Measurements from ENCODE around the gene TMEM204. TPM values are rescaled to one million over a fixed set of nuclear protein-coding genes. Genes with fewer than 3 reads are reported as not detected.

The TMEM204 gene
- total RNA-seq, 2 experiments from 2014 or later: 21.2 to 23.7 TPM

GRCh38 chr16:1506494-1507213, 26.8 kb upstream of the TMEM204 start:
- DNase-seq: no peak
- no peak overlapping the region for H3K4me3 Mint-ChIP-seq
- no peaks in the 10 kb centered on the region for H3K27me3 Mint-ChIP-seq
- H3K36me3 Mint-ChIP-seq: peaks cover 16% of the 10 kb centered on the region
- H3K4me1 Mint-ChIP-seq: no peaks in the 10 kb centered on the region
- no peak overlapping the region for H3K27ac Mint-ChIP-seq
- no peaks in the 10 kb centered on the region for H3K9me3 Mint-ChIP-seq

- Mint-ChIP-seq H3K36me3 (peaks cover 20% of the 10 kb centered on the region), H3K4me1 (no peaks in the 10 kb centered on the region), H3K27ac (no peak overlapping the region), H3K9me3 (no peaks in the 10 kb centered on the region), H3K27me3 (no peaks in the 10 kb centered on the region), H3K4me3 (no peak overlapping the region)
- no peak for DNase-seq
Measured at GRCh38 chr16:1508494-1509187, 24.8 kb upstream of the TMEM204 start.

GRCh38 chr16:1509307-1510221, 23.9 kb upstream of the TMEM204 start:
- no peak overlapping the region for H3K4me3 Mint-ChIP-seq
- no peaks in the 10 kb centered on the region for H3K27me3 Mint-ChIP-seq
- no peaks in the 10 kb centered on the region for H3K9me3 Mint-ChIP-seq
- H3K27ac Mint-ChIP-seq: no peak overlapping the region
- peaks cover 23% of the 10 kb centered on the region for H3K36me3 Mint-ChIP-seq
- DNase-seq: no peak
- no peaks in the 10 kb centered on the region for H3K4me1 Mint-ChIP-seq

GRCh38 chr16:1510272-1510671, 23.2 kb upstream of the TMEM204 start:
- Mint-ChIP-seq H3K4me3 (no peak overlapping the region), H3K9me3 (no peaks in the 10 kb centered on the region), H3K27ac (no peak overlapping the region), H3K27me3 (no peaks in the 10 kb centered on the region), H3K36me3 (peaks cover 23% of the 10 kb centered on the region), H3K4me1 (no peaks in the 10 kb centered on the region)
- no peak for DNase-seq

- DNase-seq: no peak
- Mint-ChIP-seq H3K36me3 (peaks cover 23% of the 10 kb centered on the region), H3K9me3 (no peaks in the 10 kb centered on the region), H3K4me1 (no peaks in the 10 kb centered on the region), H3K27ac (no peak overlapping the region), H3K27me3 (no peaks in the 10 kb centered on the region), H3K4me3 (no peak overlapping the region)
Measured at GRCh38 chr16:1510941-1511351, 22.5 kb upstream of the TMEM204 start.

- H3K27me3 Mint-ChIP-seq: no peaks in the 10 kb centered on the region
- no peak overlapping the region for H3K27ac Mint-ChIP-seq
- H3K9me3 Mint-ChIP-seq: no peaks in the 10 kb centered on the region
- no peak overlapping the region for H3K4me3 Mint-ChIP-seq
- peaks cover 22% of the 10 kb centered on the region for H3K36me3 Mint-ChIP-seq
- DNase-seq: no peak
- H3K4me1 Mint-ChIP-seq: no peaks in the 10 kb centered on the region
Measured at GRCh38 chr16:1511662-1512569, 21.6 kb upstream of the TMEM204 start.

- H3K36me3 Mint-ChIP-seq: peaks cover 22% of the 10 kb centered on the region
- H3K27me3 Mint-ChIP-seq: no peaks in the 10 kb centered on the region
- no peak for DNase-seq
- H3K4me3 Mint-ChIP-seq: no peak overlapping the region
- H3K27ac Mint-ChIP-seq: no peak overlapping the region
- no peaks in the 10 kb centered on the region for H3K9me3 Mint-ChIP-seq
- H3K4me1 Mint-ChIP-seq: no peaks in the 10 kb centered on the region
Measured at GRCh38 chr16:1512774-1513173, 20.7 kb upstream of the TMEM204 start.

- no peaks in the 10 kb centered on the region for H3K4me1 Mint-ChIP-seq
- no peak overlapping the region for H3K27ac Mint-ChIP-seq
- H3K27me3 Mint-ChIP-seq: no peaks in the 10 kb centered on the region
- no peak overlapping the region for H3K4me3 Mint-ChIP-seq
- no peaks in the 10 kb centered on the region for H3K9me3 Mint-ChIP-seq
- no peak for DNase-seq
- peaks cover 22% of the 10 kb centered on the region for H3K36me3 Mint-ChIP-seq
Measured at GRCh38 chr16:1514507-1514906, 19.0 kb upstream of the TMEM204 start.

GRCh38 chr16:1518626-1519135, 14.8 kb upstream of the TMEM204 start:
- Mint-ChIP-seq H3K4me1 (no peaks in the 10 kb centered on the region), H3K4me3 (no peak overlapping the region), H3K9me3 (no peaks in the 10 kb centered on the region), H3K27ac (no peak overlapping the region), H3K36me3 (peaks cover 4% of the 10 kb centered on the region), H3K27me3 (no peaks in the 10 kb centered on the region)
- DNase-seq: no peak

GRCh38 chr16:1519831-1520230, 13.6 kb upstream of the TMEM204 start:
- H3K9me3 Mint-ChIP-seq: no peaks in the 10 kb centered on the region
- H3K4me1 Mint-ChIP-seq: no peaks in the 10 kb centered on the region
- no peak for DNase-seq
- no peak overlapping the region for H3K4me3 Mint-ChIP-seq
- H3K36me3 Mint-ChIP-seq: no peaks in the 10 kb centered on the region
- no peaks in the 10 kb centered on the region for H3K27me3 Mint-ChIP-seq
- H3K27ac Mint-ChIP-seq: no peak overlapping the region

- H3K36me3 Mint-ChIP-seq: no peaks in the 10 kb centered on the region
- no peak overlapping the region for H3K27ac Mint-ChIP-seq
- DNase-seq: no peak
- H3K27me3 Mint-ChIP-seq: no peaks in the 10 kb centered on the region
- peaks cover 1% of the 10 kb centered on the region for H3K4me1 Mint-ChIP-seq
- H3K4me3 Mint-ChIP-seq: no peak overlapping the region
- no peaks in the 10 kb centered on the region for H3K9me3 Mint-ChIP-seq
Measured at GRCh38 chr16:1520461-1520860, 13.0 kb upstream of the TMEM204 start.

GRCh38 chr16:1523581-1524245, 9.8 kb upstream of the TMEM204 start:
- Mint-ChIP-seq H3K27me3 (no peaks in the 10 kb centered on the region), H3K4me1 (peaks cover 14% of the 10 kb centered on the region), H3K4me3 (no peak overlapping the region), H3K36me3 (no peaks in the 10 kb centered on the region), H3K9me3 (no peaks in the 10 kb centered on the region), H3K27ac (no peak overlapping the region)
- DNase-seq: no peak

GRCh38 chr16:1524366-1524765, 9.1 kb upstream of the TMEM204 start:
- Mint-ChIP-seq H3K36me3 (no peaks in the 10 kb centered on the region), H3K9me3 (no peaks in the 10 kb centered on the region), H3K4me1 (peaks cover 14% of the 10 kb centered on the region), H3K4me3 (no peak overlapping the region), H3K27ac (no peak overlapping the region), H3K27me3 (no peaks in the 10 kb centered on the region)
- DNase-seq: no peak

Measured in activated naive CD8-positive, alpha-beta T cell treated with anti-CD3 and anti-CD28 coated beads for 36 hours (primary cell).